MCF 10A (cell line): ENCODE results near the gene BEST3. TPM values are rescaled to one million over a fixed set of nuclear protein-coding genes. Genes with fewer than 3 reads are reported as not detected.

Experiments
- BruUV-seq: library from RNA; stranded (reverse); fragments of 400-500 nt; replicated peaks from 2 replicates; lab custom pipeline; 2021; lab: Mats Ljungman, UMichigan
- CTCF ChIA-PET: fragments of 300-600 bp; sonication (Branson Sonifier 250); formaldehyde crosslinking; extraction: SDS; loops from one replicate; lab custom pipeline; 2021; ENCODE audit warnings: antibody characterized with exemption, inconsistent platforms; lab: Yijun Ruan, JAX
- POLR2A ChIA-PET: fragments of 300-600, 350-650 bp; sonication (Branson Sonifier 250); formaldehyde crosslinking; extraction: SDS; loops from one replicate; lab custom pipeline; 2020; ENCODE audit warnings: antibody characterized with exemption, inconsistent platforms; lab: Yijun Ruan, JAX
- DNase-seq: peaks from one replicate; pipeline ENCODE4 v3.0.0-alpha.2; 2018; ENCODE audit not compliant: unreplicated experiment
- H3K27ac Mint-ChIP-seq: one replicate; pipeline ENCODE4 v1.8.0; 2022; ENCODE audit warnings: mild to moderate bottlenecking, low read depth, mixed read lengths; ENCODE audit not compliant: unreplicated experiment
- H3K27me3 Mint-ChIP-seq: one replicate; pipeline ENCODE4 v1.8.0; 2022; ENCODE audit warnings: mixed read lengths; ENCODE audit not compliant: insufficient read depth, unreplicated experiment
- H3K36me3 Mint-ChIP-seq: one replicate; pipeline ENCODE4 v1.8.0; 2022; ENCODE audit warnings: mild to moderate bottlenecking, moderate library complexity, mixed read lengths; ENCODE audit not compliant: insufficient read depth, unreplicated experiment
- H3K4me1 Mint-ChIP-seq: one replicate; pipeline ENCODE4 v1.8.0; 2022; ENCODE audit warnings: mixed read lengths; ENCODE audit not compliant: insufficient read depth, unreplicated experiment
- H3K4me3 Mint-ChIP-seq: one replicate; pipeline ENCODE4 v1.8.0; 2022; ENCODE audit warnings: mild to moderate bottlenecking, moderate library complexity, mixed read lengths; ENCODE audit not compliant: unreplicated experiment
- H3K9me3 Mint-ChIP-seq: one replicate; pipeline ENCODE4 v1.8.0; 2022; ENCODE audit warnings: mixed read lengths; ENCODE audit not compliant: unreplicated experiment
- intact Hi-C: fragments of 100-400 bp; cut with micrococcal nuclease; formaldehyde crosslinking; loops from 2 replicates; pipeline ENCODE4 v1.14.1; 2022
- total RNA-seq: library from RNA; stranded (reverse); gene quantifications from 2 replicates; pipeline ENCODE4 v1.2.3, GENCODE V29; 2022
- TF ChIP-seq, protein P1 (sequence below): fragments of 200-600 bp; IDR thresholded peaks from one replicate; pipeline ENCODE4 v1.8.0; 2022; ENCODE audit warnings: antibody characterized with exemption, mild to moderate bottlenecking; ENCODE audit not compliant: unreplicated experiment

Gene BEST3
- total RNA-seq, 1 experiment from 2014 or later, result 0.56 TPM

GRCh38 chr12:69645031-69645430 lies 54.1 kb downstream of the BEST3 start:
- TF ChIP-seq, protein P1, sequence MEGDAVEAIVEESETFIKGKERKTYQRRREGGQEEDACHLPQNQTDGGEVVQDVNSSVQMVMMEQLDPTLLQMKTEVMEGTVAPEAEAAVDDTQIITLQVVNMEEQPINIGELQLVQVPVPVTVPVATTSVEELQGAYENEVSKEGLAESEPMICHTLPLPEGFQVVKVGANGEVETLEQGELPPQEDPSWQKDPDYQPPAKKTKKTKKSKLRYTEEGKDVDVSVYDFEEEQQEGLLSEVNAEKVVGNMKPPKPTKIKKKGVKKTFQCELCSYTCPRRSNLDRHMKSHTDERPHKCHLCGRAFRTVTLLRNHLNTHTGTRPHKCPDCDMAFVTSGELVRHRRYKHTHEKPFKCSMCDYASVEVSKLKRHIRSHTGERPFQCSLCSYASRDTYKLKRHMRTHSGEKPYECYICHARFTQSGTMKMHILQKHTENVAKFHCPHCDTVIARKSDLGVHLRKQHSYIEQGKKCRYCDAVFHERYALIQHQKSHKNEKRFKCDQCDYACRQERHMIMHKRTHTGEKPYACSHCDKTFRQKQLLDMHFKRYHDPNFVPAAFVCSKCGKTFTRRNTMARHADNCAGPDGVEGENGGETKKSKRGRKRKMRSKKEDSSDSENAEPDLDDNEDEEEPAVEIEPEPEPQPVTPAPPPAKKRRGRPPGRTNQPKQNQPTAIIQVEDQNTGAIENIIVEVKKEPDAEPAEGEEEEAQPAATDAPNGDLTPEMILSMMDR, result no peak
- Mint-ChIP-seq H3K27me3 (no peaks in the 10 kb centered on the region), H3K4me1 (no peaks in the 10 kb centered on the region), H3K27ac (no peak overlapping the region), H3K36me3 (no peaks in the 10 kb centered on the region), H3K4me3 (no peak overlapping the region), H3K9me3 (no peaks in the 10 kb centered on the region)
- POLR2A ChIA-PET, result no interaction called here
- intact Hi-C loops, result no loop called here
- no TSS peak for BruUV-seq
- CTCF ChIA-PET, result interaction anchor here (0.6 to 1.2 kb wide), 4 partner anchors 82 to 288 kb away, joined by 3 to 5 read pairs (median 4); no protein-coding TSS in a partner anchor
- DNase-seq, result no peak

DNA sequence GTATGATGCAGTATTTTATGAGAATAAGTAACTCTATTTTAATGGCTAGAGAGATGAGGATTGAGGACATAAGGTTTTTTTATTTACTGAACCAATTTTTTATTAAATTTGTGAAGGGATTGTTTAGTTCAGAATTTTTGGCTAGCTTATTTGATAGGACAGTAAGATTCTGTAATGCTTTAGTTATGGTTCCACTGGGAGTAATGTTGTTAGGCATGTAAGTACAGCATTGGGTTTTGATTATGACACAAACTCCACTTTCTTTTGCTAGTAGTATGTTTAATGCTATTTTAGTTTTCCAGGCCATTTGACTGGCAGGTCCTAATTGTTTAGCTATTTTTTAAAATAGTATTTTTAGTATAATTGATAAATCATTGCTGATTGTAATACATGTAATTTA lies 54.6 kb downstream of the BEST3 start:
- no TSS peak for BruUV-seq
- TF ChIP-seq, protein P1, result no peak
- no peaks in the 10 kb centered on the region for H3K9me3 Mint-ChIP-seq
- POLR2A ChIA-PET, result no interaction called here
- CTCF ChIA-PET, result interaction anchor here (0.6 to 1.2 kb wide), 4 partner anchors 82 to 288 kb away, joined by 3 to 4 read pairs (median 4); no protein-coding TSS in a partner anchor
- no peak overlapping the region for H3K27ac Mint-ChIP-seq
- H3K4me3 Mint-ChIP-seq, result no peak overlapping the region
- H3K36me3 Mint-ChIP-seq, result no peaks in the 10 kb centered on the region
- no peaks in the 10 kb centered on the region for H3K4me1 Mint-ChIP-seq
- no peaks in the 10 kb centered on the region for H3K27me3 Mint-ChIP-seq
- intact Hi-C loops, result no loop called here
- no peak for DNase-seq

- no TSS peak for BruUV-seq
- H3K27me3 Mint-ChIP-seq, result no peaks in the 10 kb centered on the region
- H3K27ac Mint-ChIP-seq, result no peak overlapping the region
- no peak overlapping the region for H3K4me3 Mint-ChIP-seq
- H3K9me3 Mint-ChIP-seq, result no peaks in the 10 kb centered on the region
- CTCF ChIA-PET, result interaction anchor here (4.5 kb wide), 1 partner anchor 8 kb away, joined by 54 read pairs; no protein-coding TSS in a partner anchor
- no peaks in the 10 kb centered on the region for H3K36me3 Mint-ChIP-seq
- intact Hi-C loops, result no loop called here
- POLR2A ChIA-PET, result no interaction called here
- no peaks in the 10 kb centered on the region for H3K4me1 Mint-ChIP-seq
- TF ChIP-seq, protein P1, result no peak
- DNase-seq, result no peak
These were observed 56.6 kb downstream of the BEST3 start for GRCh38 chr12:69642531-69642930.

GRCh38 chr12:69641546-69641945 lies 57.6 kb downstream of the BEST3 start:
- no peaks in the 10 kb centered on the region for H3K27me3 Mint-ChIP-seq
- no peaks in the 10 kb centered on the region for H3K36me3 Mint-ChIP-seq
- TF ChIP-seq, protein P1, result no peak
- no peak overlapping the region for H3K27ac Mint-ChIP-seq
- intact Hi-C loops, result no loop called here
- ChIA-PET POLR2A (no interaction called here), CTCF (interaction anchor here (0.5 to 4.5 kb wide), 3 partner anchors 9 to 240 kb away, joined by 3 to 54 read pairs (median 3); no protein-coding TSS in a partner anchor)
- no peak overlapping the region for H3K4me3 Mint-ChIP-seq
- no peaks in the 10 kb centered on the region for H3K4me1 Mint-ChIP-seq
- DNase-seq, result no peak
- no peaks in the 10 kb centered on the region for H3K9me3 Mint-ChIP-seq
- no TSS peak for BruUV-seq
